Measurements from ENCODE around the gene DCAF8L1.

DCAF8L1 gene

DNA sequence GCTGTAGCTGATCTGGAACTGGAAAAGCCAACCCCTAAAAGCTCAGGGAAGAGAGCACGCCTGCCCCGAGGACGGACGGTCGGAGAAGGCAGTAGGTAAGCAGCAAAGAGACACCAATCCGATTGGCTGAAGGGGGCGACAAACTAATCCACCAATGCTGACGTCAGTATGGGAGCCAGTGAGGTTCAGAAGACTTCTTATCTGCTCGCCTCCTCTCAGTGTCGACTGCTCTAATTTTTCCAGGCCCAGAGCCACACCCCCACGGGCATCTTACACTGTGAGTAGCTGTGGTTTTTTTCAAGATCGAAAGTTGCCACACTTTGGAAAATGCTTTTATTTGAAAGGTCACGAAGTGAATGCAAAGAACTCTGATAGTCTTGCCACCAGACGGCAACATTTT, at the start of gene DCAF8L1:
DCAF8L1 (minus strand) TSS at position 101 of the 400 bp plus-strand sequence. CDS start 115 bp downstream, outside the sequence.
- TF ChIP-seq, protein P1, sequence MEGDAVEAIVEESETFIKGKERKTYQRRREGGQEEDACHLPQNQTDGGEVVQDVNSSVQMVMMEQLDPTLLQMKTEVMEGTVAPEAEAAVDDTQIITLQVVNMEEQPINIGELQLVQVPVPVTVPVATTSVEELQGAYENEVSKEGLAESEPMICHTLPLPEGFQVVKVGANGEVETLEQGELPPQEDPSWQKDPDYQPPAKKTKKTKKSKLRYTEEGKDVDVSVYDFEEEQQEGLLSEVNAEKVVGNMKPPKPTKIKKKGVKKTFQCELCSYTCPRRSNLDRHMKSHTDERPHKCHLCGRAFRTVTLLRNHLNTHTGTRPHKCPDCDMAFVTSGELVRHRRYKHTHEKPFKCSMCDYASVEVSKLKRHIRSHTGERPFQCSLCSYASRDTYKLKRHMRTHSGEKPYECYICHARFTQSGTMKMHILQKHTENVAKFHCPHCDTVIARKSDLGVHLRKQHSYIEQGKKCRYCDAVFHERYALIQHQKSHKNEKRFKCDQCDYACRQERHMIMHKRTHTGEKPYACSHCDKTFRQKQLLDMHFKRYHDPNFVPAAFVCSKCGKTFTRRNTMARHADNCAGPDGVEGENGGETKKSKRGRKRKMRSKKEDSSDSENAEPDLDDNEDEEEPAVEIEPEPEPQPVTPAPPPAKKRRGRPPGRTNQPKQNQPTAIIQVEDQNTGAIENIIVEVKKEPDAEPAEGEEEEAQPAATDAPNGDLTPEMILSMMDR (IDR thresholded peaks at IDR 0.05; ENCODE audit: low read depth, low read length, missing control alignments) = no peak
- no peak for DNase-seq (ENCODE audit: low read depth)
- in situ Hi-C loops (cut with HindIII; ENCODE audit: low sequenced_read_pairs) = no loop called here

DNA sequence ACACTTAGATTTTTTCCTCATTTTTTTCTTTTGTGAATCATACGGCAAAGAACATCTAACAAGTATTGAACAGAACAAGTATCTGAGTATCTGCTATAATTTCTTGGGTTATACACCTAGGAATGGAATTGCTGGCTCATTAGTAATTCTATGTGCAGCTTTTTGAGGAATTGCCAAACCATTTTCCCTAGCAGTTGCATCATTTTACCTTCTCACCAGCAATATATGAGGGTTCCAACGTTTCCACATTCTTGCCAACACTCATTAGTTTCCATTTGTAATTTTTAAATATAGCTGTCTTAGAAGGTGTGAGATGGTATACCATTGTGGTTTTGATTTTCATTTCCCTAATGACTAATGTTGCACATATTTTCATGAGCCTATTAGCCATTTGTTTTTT, 41.1 kb upstream of the DCAF8L1 start:
- no peak for DNase-seq (ENCODE audit: low read depth)
- TF ChIP-seq, protein P1 (IDR thresholded peaks at IDR 0.05; ENCODE audit: low read depth, low read length, missing control alignments) = no peak
- H3K4me3 ChIP-seq (ENCODE audit: low read depth, low read length) = no peak overlapping the region
- in situ Hi-C loops (cut with HindIII; ENCODE audit: low sequenced_read_pairs) = no loop called here

More for the DNA sequence above, at the start of gene DCAF8L1:
- H3K4me3 ChIP-seq (ENCODE audit: low read depth, low read length) = no peak within 1 kb of the TSS

DNA sequence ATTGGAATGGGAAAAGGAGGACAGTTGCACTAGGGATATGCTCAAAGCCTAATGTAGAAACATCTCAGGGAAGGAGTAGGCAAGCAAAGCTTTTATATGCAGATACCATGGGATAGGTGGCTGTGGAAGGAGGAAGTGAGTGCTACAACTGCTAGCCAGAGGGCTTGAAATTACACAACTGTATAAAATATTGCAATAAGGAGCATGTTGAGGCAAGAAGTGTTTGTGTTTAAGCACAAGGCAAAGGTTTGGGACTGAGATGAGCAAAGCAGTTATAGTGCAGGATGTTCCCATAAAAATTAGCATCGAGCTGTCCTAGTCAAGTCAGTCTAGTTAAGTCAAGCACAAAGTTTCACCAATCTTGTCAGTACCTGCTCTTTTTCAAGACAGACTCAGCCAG, 35.6 kb upstream of the DCAF8L1 start:
- TF ChIP-seq, protein P1 (IDR thresholded peaks at IDR 0.05; ENCODE audit: low read depth, low read length, missing control alignments) = no peak
- DNase-seq (ENCODE audit: low read depth) = no peak
- in situ Hi-C loops (cut with HindIII; ENCODE audit: low sequenced_read_pairs) = no loop called here
- H3K4me3 ChIP-seq (ENCODE audit: low read depth, low read length) = no peak overlapping the region

DNA sequence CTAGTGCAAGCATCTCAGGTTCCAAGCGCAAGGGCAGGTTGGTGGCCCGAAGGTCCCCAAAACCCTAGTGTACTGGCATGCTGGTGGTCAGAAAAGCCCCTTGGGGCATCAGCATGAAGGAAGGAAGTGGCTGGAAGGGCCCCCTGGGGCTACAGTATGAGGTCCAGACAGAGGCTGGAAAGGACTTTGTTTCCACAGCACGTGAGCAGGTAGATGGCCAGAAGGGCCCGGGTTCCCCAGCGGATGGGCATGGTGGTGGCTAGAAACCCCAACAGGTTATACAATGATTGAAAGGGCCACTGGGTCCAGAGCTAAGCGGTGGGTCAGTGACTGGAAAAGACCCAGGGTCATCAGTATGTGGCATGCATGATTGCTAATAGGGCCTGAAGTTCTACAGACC, 34.7 kb upstream of the DCAF8L1 start:
- DNase-seq (ENCODE audit: low read depth) = no peak
- TF ChIP-seq, protein P1 (IDR thresholded peaks at IDR 0.05; ENCODE audit: low read depth, low read length, missing control alignments) = no peak
- no peak overlapping the region for H3K4me3 ChIP-seq (ENCODE audit: low read depth, low read length)

DNA sequence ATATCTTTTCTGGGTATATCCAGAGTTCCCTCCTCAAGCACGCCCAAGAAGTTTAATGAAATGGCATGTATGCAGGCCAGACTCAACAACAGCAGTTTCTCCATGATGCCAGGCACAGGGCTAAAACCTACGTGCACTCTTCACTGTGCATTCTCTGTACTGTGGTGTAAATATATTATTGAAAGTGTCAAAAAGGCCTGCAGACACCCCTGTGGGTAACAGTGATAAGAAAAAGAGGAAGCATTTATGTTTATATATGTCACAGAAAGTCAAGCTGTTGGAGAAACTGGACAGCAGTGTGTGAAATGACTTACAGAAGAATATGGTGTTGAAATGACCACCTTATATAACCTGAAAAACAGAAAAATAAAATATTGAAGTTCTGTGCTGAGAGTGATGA, 29.6 kb upstream of the DCAF8L1 start:
- H3K4me3 ChIP-seq (ENCODE audit: low read depth, low read length) = no peak overlapping the region
- DNase-seq (ENCODE audit: low read depth) = no peak
- TF ChIP-seq, protein P1 (IDR thresholded peaks at IDR 0.05; ENCODE audit: low read depth, low read length, missing control alignments) = no peak
- in situ Hi-C loops (cut with HindIII; ENCODE audit: low sequenced_read_pairs) = no loop called here

More for the DNA sequence above, 34.7 kb upstream of the DCAF8L1 start:
- in situ Hi-C loops (cut with HindIII; ENCODE audit: low sequenced_read_pairs) = no loop called here

DNA sequence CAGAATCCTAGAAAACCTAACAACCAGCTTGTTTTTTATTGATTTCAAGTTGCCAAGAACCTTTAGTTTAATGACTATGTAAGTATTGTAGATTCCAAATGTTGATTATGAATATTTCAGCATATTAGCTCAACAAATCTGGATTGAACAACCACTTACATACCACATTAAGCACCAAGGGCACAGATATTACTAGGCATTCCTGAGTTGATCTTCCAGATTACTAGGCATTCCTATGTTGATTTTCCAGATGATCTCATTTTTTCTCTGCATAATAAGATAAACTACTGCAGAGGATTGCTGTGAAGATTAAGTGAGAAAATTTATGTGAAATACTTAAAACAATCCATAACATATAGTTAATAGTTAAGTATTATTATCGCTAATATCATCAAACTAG, 17.4 kb upstream of the DCAF8L1 start:
- H3K4me3 ChIP-seq (ENCODE audit: low read depth, low read length) = no peak overlapping the region
- in situ Hi-C loops (cut with HindIII; ENCODE audit: low sequenced_read_pairs) = no loop called here
- TF ChIP-seq, protein P1 (IDR thresholded peaks at IDR 0.05; ENCODE audit: low read depth, low read length, missing control alignments) = no peak
- no peak for DNase-seq (ENCODE audit: low read depth)

DNA sequence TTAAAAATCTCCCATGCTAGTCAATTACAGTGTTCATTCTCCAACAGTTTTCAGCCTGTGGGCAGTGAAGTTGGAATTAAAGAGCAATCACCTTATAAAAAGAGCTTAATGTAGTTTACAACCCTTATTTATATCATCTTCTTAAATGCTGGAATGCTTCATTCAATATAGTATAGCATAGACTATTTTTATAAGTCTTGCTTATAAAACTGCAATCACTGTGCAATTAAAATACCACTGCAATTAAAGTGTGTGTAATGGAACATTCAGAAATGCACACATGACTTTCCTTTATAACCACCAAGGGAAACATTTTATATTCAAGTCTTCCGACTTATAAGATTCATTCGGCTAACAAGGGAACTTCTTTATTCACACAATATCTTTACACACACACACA, 16.4 kb upstream of the DCAF8L1 start:
- no peak for DNase-seq (ENCODE audit: low read depth)
- in situ Hi-C loops (cut with HindIII; ENCODE audit: low sequenced_read_pairs) = no loop called here
- TF ChIP-seq, protein P1 (IDR thresholded peaks at IDR 0.05; ENCODE audit: low read depth, low read length, missing control alignments) = no peak
- no peak overlapping the region for H3K4me3 ChIP-seq (ENCODE audit: low read depth, low read length)
